Natural killer cell (primary cell): ENCODE data around the gene TRPC6. TPM values are rescaled to one million over a fixed set of nuclear protein-coding genes. Genes with fewer than 3 reads are reported as not detected.

ENCODE experiments used
- ATAC-seq, 3 donors: fragments of 150-1000 bp in 2 of 3; fragments of 200-7000 bp in 1 of 3; cut with Tn5 transposase; 1 replicate in 1 of 3; 2 replicates in 2 of 3; pipeline ENCODE4 v1.10.0; 2021; ENCODE audit warnings: mild to moderate bottlenecking in 2 of 3, moderate library complexity in 2 of 3
- DNase-seq, 2 donors: peaks; one replicate each; pipeline versions ENCODE4 v3.0.0 to v3.0.0-alpha.2; 2013 to 2021; ENCODE audit warnings: mixed read lengths in 1 of 2
- H3K27ac ChIP-seq: one replicate; pipeline ENCODE4 v1.5.1; 2013; ENCODE audit warnings: mild to moderate bottlenecking, low read length
- H3K27me3 ChIP-seq: one replicate; pipeline ENCODE4 v1.6.1; 2013; ENCODE audit warnings: low read length; ENCODE audit not compliant: control insufficient read depth, insufficient read depth
- H3K36me3 ChIP-seq: one replicate; pipeline ENCODE4 v1.6.1; 2013; ENCODE audit warnings: low read length; ENCODE audit not compliant: control insufficient read depth, insufficient read depth
- H3K4me1 ChIP-seq: one replicate; pipeline ENCODE4 v1.6.1; 2013; ENCODE audit warnings: low read length; ENCODE audit not compliant: control insufficient read depth, insufficient read depth
- H3K4me3 ChIP-seq: one replicate; pipeline ENCODE4 v1.5.1; 2013; ENCODE audit warnings: low read length
- H3K9me3 ChIP-seq: one replicate; pipeline ENCODE4 v1.6.1; 2013; ENCODE audit warnings: low read length; ENCODE audit not compliant: control insufficient read depth, insufficient read depth
- H3K27ac Mint-ChIP-seq, 2 donors: one replicate each; pipeline ENCODE4 v1.8.0; 2022; ENCODE audit warnings: mild to moderate bottlenecking in 2 of 2, mixed read lengths in 2 of 2, moderate library complexity in 1 of 2
- H3K27me3 Mint-ChIP-seq, 2 donors: one replicate each; pipeline ENCODE4 v1.8.0; 2022; ENCODE audit warnings: low read depth in 2 of 2, mixed read lengths in 2 of 2
- H3K36me3 Mint-ChIP-seq: one replicate; pipeline ENCODE4 v1.8.0; 2022; ENCODE audit warnings: mixed read lengths
- H3K4me1 Mint-ChIP-seq, 2 donors: one replicate each; pipeline ENCODE4 v1.8.0; 2022; ENCODE audit warnings: mixed read lengths in 2 of 2
- H3K4me3 Mint-ChIP-seq: one replicate; pipeline ENCODE4 v1.8.0; 2022; ENCODE audit warnings: mild to moderate bottlenecking, moderate library complexity, mixed read lengths
- H3K9me3 Mint-ChIP-seq, 2 donors: one replicate each; pipeline ENCODE4 v1.8.0; 2022; ENCODE audit warnings: mixed read lengths in 2 of 2
- CTCF ChIP-seq: fragments of 200-600 bp; IDR thresholded peaks from one replicate; pipeline ENCODE4 v1.8.0; 2022; ENCODE audit warnings: antibody characterized with exemption
- WGBS: methylation state at CpG from one replicate; pipeline ENCODE4 v1.1.7; 2013; ENCODE audit warnings: missing lambda C conversion rate; ENCODE audit not compliant: insufficient coverage; 5-methylcytosine and 5-hydroxymethylcytosine counted together
- intact Hi-C: fragments of 100-400 bp; cut with micrococcal nuclease; formaldehyde crosslinking; loops from one replicate; pipeline ENCODE4 v1.14.2; 2022
- total RNA-seq, 4 donors: library from RNA; stranded (reverse); fragments of 120-200 nt in 1 of 4; gene quantifications; one replicate each; pipeline versions ENCODE4 v1.2.3 to v1.2.4, GENCODE V29; 2013 to 2022

Gene TRPC6
- total RNA-seq, 3 donors from 2014 or later (not counting 1 experiment from before 2014, with no cell fraction given), result 0.09 to 0.15 TPM; not detected in 1

- H3K27me3 Mint-ChIP-seq, result no peaks in the 10 kb centered on the region
- DNase-seq, result no peak
- H3K9me3 Mint-ChIP-seq, result peaks cover 20 to 23% of the 10 kb centered on the region in 2 donors
- intact Hi-C loops, result no loop called here
- Histone ChIP-seq H3K27me3 (no peaks in the 10 kb centered on the region), H3K4me3 (no peak overlapping the region), H3K4me1 (no peaks in the 10 kb centered on the region), H3K27ac (no peak overlapping the region), H3K36me3 (no peaks in the 10 kb centered on the region), H3K9me3 (peaks cover 7% of the 10 kb centered on the region)
- no peak overlapping the region for H3K27ac Mint-ChIP-seq
- no peaks in the 10 kb centered on the region for H3K36me3 Mint-ChIP-seq
- ATAC-seq, result no peak
- 73% methylated on average over 2 of the region's 2 CpGs for WGBS
- no peak for TF ChIP-seq CTCF
- no peak overlapping the region for H3K4me3 Mint-ChIP-seq
- no peaks in the 10 kb centered on the region for H3K4me1 Mint-ChIP-seq
Observed at GRCh38 chr11:101521821-101522220, 62.0 kb downstream of the TRPC6 start.

- Mint-ChIP-seq H3K4me3 (no peak overlapping the region), H3K27ac (no peak overlapping the region), H3K27me3 (no peaks in the 10 kb centered on the region), H3K9me3 (peaks cover 11 to 16% of the 10 kb centered on the region in 2 donors), H3K4me1 (no peaks in the 10 kb centered on the region), H3K36me3 (peaks cover 5% of the 10 kb centered on the region)
- H3K4me1 ChIP-seq, result no peaks in the 10 kb centered on the region
- ATAC-seq, result no peak
- 19% methylated on average over 3 of the region's 3 CpGs for WGBS
- H3K27me3 ChIP-seq, result no peaks in the 10 kb centered on the region
- H3K9me3 ChIP-seq, result peaks cover 6% of the 10 kb centered on the region
- no peak overlapping the region for H3K4me3 ChIP-seq
- DNase-seq, result no peak
- no peaks in the 10 kb centered on the region for H3K36me3 ChIP-seq
- TF ChIP-seq CTCF, result no peak
- no peak overlapping the region for H3K27ac ChIP-seq
- intact Hi-C loops, result no loop called here
Observed at GRCh38 chr11:101516546-101516945, 67.3 kb downstream of the TRPC6 start.

- H3K27ac Mint-ChIP-seq, result no peak overlapping the region
- Histone ChIP-seq H3K9me3 (no peaks in the 10 kb centered on the region), H3K27me3 (no peaks in the 10 kb centered on the region), H3K4me1 (no peaks in the 10 kb centered on the region), H3K36me3 (no peaks in the 10 kb centered on the region), H3K4me3 (no peak overlapping the region), H3K27ac (no peak overlapping the region)
- intact Hi-C loops, result no loop called here
- ATAC-seq (no peak), DNase-seq (no peak)
- H3K36me3 Mint-ChIP-seq, result peaks cover 5% of the 10 kb centered on the region
- no peak for TF ChIP-seq CTCF
- no CpG with 5 or more reads among the region's 1 CpG for WGBS
- H3K4me3 Mint-ChIP-seq, result no peak overlapping the region
- no peaks in the 10 kb centered on the region for H3K4me1 Mint-ChIP-seq
- no peaks in the 10 kb centered on the region for H3K27me3 Mint-ChIP-seq
- H3K9me3 Mint-ChIP-seq, result peaks cover 4 to 9% of the 10 kb centered on the region in 2 donors
Observed at GRCh38 chr11:101511065-101511464, 72.7 kb downstream of the TRPC6 start.

GRCh38 chr11:101510591-101510990, 73.2 kb downstream of the TRPC6 start:
- peaks cover 5% of the 10 kb centered on the region for H3K36me3 Mint-ChIP-seq
- H3K27me3 Mint-ChIP-seq, result no peaks in the 10 kb centered on the region
- Histone ChIP-seq H3K9me3 (no peaks in the 10 kb centered on the region), H3K27ac (no peak overlapping the region), H3K27me3 (no peaks in the 10 kb centered on the region), H3K36me3 (no peaks in the 10 kb centered on the region), H3K4me3 (no peak overlapping the region), H3K4me1 (no peaks in the 10 kb centered on the region)
- intact Hi-C loops, result no loop called here
- no peaks in the 10 kb centered on the region for H3K4me1 Mint-ChIP-seq
- no peak for ATAC-seq
- H3K27ac Mint-ChIP-seq, result no peak overlapping the region
- H3K9me3 Mint-ChIP-seq, result peaks cover 4 to 9% of the 10 kb centered on the region in 2 donors
- WGBS, result no CpG with 5 or more reads among the region's 1 CpG
- no peak for TF ChIP-seq CTCF
- H3K4me3 Mint-ChIP-seq, result no peak overlapping the region
- DNase-seq, result no peak
